HEK293 (cell line): ENCODE measurements around the gene MIB2.

Source experiments
- CTCF ChIA-PET: fragments of 350-600 bp; formaldehyde crosslinking; extraction: SDS; loops from one replicate; lab custom pipeline; 2021; ENCODE audit warnings: antibody characterized with exemption; lab: Yijun Ruan, JAX
- POLR2A ChIA-PET: fragments of 300-600 bp; formaldehyde crosslinking; extraction: SDS; loops from one replicate; lab custom pipeline; 2020; ENCODE audit warnings: antibody characterized with exemption, inconsistent platforms; lab: Yijun Ruan, JAX
- H3K27ac ChIP-seq: fragments of 200-500 bp; sonication (Bioruptor generic); 2 replicates; pipeline ENCODE4 v1.5.1; 2014; ENCODE audit warnings: low read depth, low read length, control low read depth, inconsistent platforms; ENCODE audit errors: extremely low read depth
- H3K36me3 ChIP-seq, 2 experiments: fragments of 200-500 bp in 1 of 2; sonication (Bioruptor generic) in 1 of 2; 1 replicate in 1 of 2; 2 replicates in 1 of 2; pipeline ENCODE4 v1.5.1; 2014 to 2017; ENCODE audit warnings: inconsistent platforms in 2 of 2, low read length in 2 of 2; ENCODE audit not compliant: control insufficient read depth in 2 of 2, insufficient read depth in 1 of 2
- H3K4me1 ChIP-seq: fragments of 200-500 bp; sonication (Bioruptor generic); 2 replicates; pipeline ENCODE4 v1.5.1; 2014; ENCODE audit warnings: mild to moderate bottlenecking, low read length, inconsistent platforms; ENCODE audit not compliant: control insufficient read depth, insufficient read depth
- H3K4me3 ChIP-seq: 2 replicates; pipeline ENCODE4 v1.5.1; 2011; ENCODE audit warnings: low read depth, mild to moderate bottlenecking, control low read depth, low read length, moderate library complexity
- H3K9me3 ChIP-seq: fragments of 200-500 bp; sonication (Bioruptor generic); 2 replicates; pipeline ENCODE4 v1.5.1; 2014; ENCODE audit warnings: low read depth, low read length, inconsistent platforms; ENCODE audit not compliant: control insufficient read depth, insufficient read depth
- GLI4 ChIP-seq: fragments of 450-650 bp; formaldehyde crosslinking; IDR thresholded peaks from 2 replicates; pipeline ENCODE4 v1.5.1; 2016; ENCODE audit warnings: missing biosample characterization, missing genetic modification characterization
- KLF8 ChIP-seq: fragments of 450-650 bp; formaldehyde crosslinking; IDR thresholded peaks from 2 replicates; pipeline ENCODE4 v1.5.1; 2016; ENCODE audit warnings: missing biosample characterization, missing genetic modification characterization
- MYNN ChIP-seq: fragments of 450-650 bp; formaldehyde crosslinking; IDR thresholded peaks from 2 replicates; pipeline ENCODE4 v1.5.1; 2016; ENCODE audit warnings: missing biosample characterization, missing genetic modification characterization, borderline replicate concordance
- SALL2 ChIP-seq: fragments of 450-650 bp; formaldehyde crosslinking; IDR thresholded peaks from 2 replicates; pipeline ENCODE4 v1.5.0; 2017; ENCODE audit warnings: missing biosample characterization, mild to moderate bottlenecking, missing genetic modification characterization, borderline replicate concordance
- ZIC2 ChIP-seq: fragments of 450-650 bp; formaldehyde crosslinking; IDR thresholded peaks from 2 replicates; pipeline ENCODE4 v1.5.1; 2016; ENCODE audit warnings: missing biosample characterization, missing genetic modification characterization
- ZNF112 ChIP-seq: fragments of 450-650 bp; formaldehyde crosslinking; IDR thresholded peaks from 2 replicates; pipeline ENCODE4 v1.5.0; 2017; ENCODE audit warnings: missing biosample characterization, missing genetic modification characterization
- ZNF138 ChIP-seq: fragments of 450-650 bp; formaldehyde crosslinking; IDR thresholded peaks from 2 replicates; pipeline ENCODE4 v1.5.1; 2016; ENCODE audit warnings: missing biosample characterization, missing genetic modification characterization, borderline replicate concordance
- ZNF146 ChIP-seq: fragments of 450-650 bp; formaldehyde crosslinking; IDR thresholded peaks from 2 replicates; pipeline ENCODE4 v1.5.1; 2016; ENCODE audit warnings: missing biosample characterization, missing genetic modification characterization
- ZNF175 ChIP-seq: fragments of 450-650 bp; formaldehyde crosslinking; IDR thresholded peaks from 2 replicates; pipeline ENCODE4 v1.5.1; 2016; ENCODE audit warnings: missing biosample characterization, missing genetic modification characterization
- ZNF211 ChIP-seq: fragments of 450-650 bp; formaldehyde crosslinking; IDR thresholded peaks from 2 replicates; pipeline ENCODE4 v1.5.1; 2016; ENCODE audit warnings: low read depth, missing biosample characterization, missing genetic modification characterization
- ZNF274 ChIP-seq, 2 experiments: fragments of 200-500 bp in 1 of 2; fragments of 450-650 bp in 1 of 2; sonication (Bioruptor generic) in 1 of 2; formaldehyde crosslinking in 1 of 2; IDR thresholded peaks; 2 replicates each; pipeline versions ENCODE4 v1.5.1 to v1.6.1; 2014 to 2016; ENCODE audit warnings: borderline replicate concordance in 1 of 2, inconsistent platforms in 1 of 2, low read length in 1 of 2, missing biosample characterization in 1 of 2, missing genetic modification characterization in 1 of 2
- ZNF404 ChIP-seq: fragments of 450-650 bp; formaldehyde crosslinking; IDR thresholded peaks from 2 replicates; pipeline ENCODE4 v1.5.1; 2017; ENCODE audit warnings: missing biosample characterization, missing genetic modification characterization
- ZNF423 ChIP-seq: fragments of 450-650 bp; formaldehyde crosslinking; IDR thresholded peaks from 2 replicates; pipeline ENCODE4 v1.5.1; 2016; ENCODE audit warnings: missing biosample characterization, missing genetic modification characterization
- ZNF514 ChIP-seq: fragments of 450-650 bp; formaldehyde crosslinking; IDR thresholded peaks from 2 replicates; pipeline ENCODE4 v1.5.1; 2016; ENCODE audit warnings: missing biosample characterization, missing genetic modification characterization
- ZNF529 ChIP-seq: fragments of 450-650 bp; formaldehyde crosslinking; IDR thresholded peaks from 2 replicates; pipeline ENCODE4 v1.5.1; 2017; ENCODE audit warnings: missing genetic modification characterization, missing biosample characterization; ENCODE audit not compliant: insufficient replicate concordance
- ZNF660 ChIP-seq: fragments of 450-650 bp; IDR thresholded peaks from 2 replicates; pipeline ENCODE4 v1.5.1; 2018; ENCODE audit warnings: missing biosample characterization, mild to moderate bottlenecking, missing genetic modification characterization
- ZNF791 ChIP-seq: fragments of 450-650 bp; formaldehyde crosslinking; IDR thresholded peaks from 2 replicates; pipeline ENCODE4 v1.5.1; 2016; ENCODE audit warnings: missing biosample characterization, missing genetic modification characterization
- TF ChIP-seq, protein P1 (sequence below): fragments of 450-650 bp; formaldehyde crosslinking; IDR thresholded peaks from 2 replicates; pipeline ENCODE4 v1.5.1; 2016; ENCODE audit warnings: missing biosample characterization, missing genetic modification characterization
- TF ChIP-seq, protein P2 (sequence below): fragments of 450-650 bp; formaldehyde crosslinking; IDR thresholded peaks from 2 replicates; pipeline ENCODE4 v1.5.1; 2016; ENCODE audit warnings: missing biosample characterization, missing genetic modification characterization
- TF ChIP-seq, protein P3 (sequence below): fragments of 450-650 bp; formaldehyde crosslinking; IDR thresholded peaks from 2 replicates; pipeline ENCODE4 v1.5.1; 2017; ENCODE audit warnings: missing biosample characterization, missing genetic modification characterization
- TF ChIP-seq, protein P4 (sequence below): fragments of 450-650 bp; formaldehyde crosslinking; IDR thresholded peaks from 2 replicates; pipeline ENCODE4 v1.5.1; 2016; ENCODE audit warnings: missing biosample characterization, missing genetic modification characterization, low read depth
- TF ChIP-seq, protein P5 (sequence below): fragments of 450-650 bp; formaldehyde crosslinking; conservative IDR thresholded peaks from 2 replicates; pipeline ENCODE4 v1.5.1; 2016; ENCODE audit warnings: low read depth, missing biosample characterization, missing genetic modification characterization

The MIB2 gene

DNA sequence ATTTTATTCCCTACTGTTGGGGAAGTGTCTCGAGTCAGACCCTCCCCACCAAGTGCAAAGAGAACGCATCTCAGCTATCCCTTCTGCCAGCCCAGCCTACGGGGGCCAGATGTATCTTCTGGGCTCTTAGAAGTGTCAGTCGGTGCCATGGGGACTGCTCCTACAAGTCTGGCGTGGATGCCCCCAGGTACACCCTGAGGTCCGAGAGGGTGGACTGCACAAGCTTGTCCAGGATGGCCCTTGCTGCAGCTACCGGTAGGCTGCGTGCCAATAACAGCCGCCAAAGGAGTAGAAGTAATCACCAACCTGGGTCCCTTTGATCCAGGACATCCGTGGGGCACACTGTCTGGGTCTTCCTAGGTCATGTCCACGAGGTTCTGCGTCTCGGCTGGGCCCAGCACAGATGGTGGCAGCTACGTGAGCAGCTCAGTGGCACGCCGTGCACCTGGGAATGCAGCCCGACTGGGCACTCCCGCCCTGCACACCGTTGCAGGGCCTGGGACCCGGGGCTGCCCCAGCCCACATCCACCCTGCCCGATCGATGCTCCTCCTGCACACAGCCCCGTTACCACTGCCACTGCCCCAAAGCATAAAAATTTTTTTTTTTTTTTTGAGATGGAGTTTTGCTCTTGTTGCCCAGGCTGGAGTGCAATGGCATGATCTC lies 31.8 kb upstream of the MIB2 start (continued):
- no peak for TF ChIP-seq ZNF423 (tag by site-specific recombination)
- TF ChIP-seq, all 188 proteins: peak for 0

DNA sequence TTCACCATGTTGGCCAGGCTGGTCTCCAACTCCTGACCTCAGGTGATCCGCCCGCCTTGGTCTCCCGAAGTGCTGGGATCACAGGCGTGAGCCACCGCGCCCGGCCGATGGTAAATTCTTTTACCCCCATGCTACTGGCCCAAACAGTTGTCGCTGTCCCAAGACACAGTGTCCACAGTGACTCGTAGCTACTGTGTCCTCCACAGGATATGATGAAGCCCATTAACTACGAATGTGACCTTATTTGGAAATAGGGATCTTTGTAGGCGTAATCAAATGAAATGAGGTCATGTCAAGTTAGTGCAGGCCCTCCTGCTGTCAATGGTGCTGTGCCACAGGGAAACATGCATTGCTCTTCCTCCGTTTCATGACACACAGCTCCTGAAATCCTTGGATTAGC lies 23.8 kb upstream of the MIB2 start:
- no peaks in the 10 kb centered on the region for H3K36me3 ChIP-seq
- CTCF ChIA-PET = no interaction called here
- no peak overlapping the region for H3K4me3 ChIP-seq
- H3K4me1 ChIP-seq = no peaks in the 10 kb centered on the region
- H3K27ac ChIP-seq = no peak overlapping the region
- POLR2A ChIA-PET = no interaction called here
- no peaks in the 10 kb centered on the region for H3K9me3 ChIP-seq
- TF ChIP-seq ZNF138 = no peak
- TF ChIP-seq, protein P1, sequence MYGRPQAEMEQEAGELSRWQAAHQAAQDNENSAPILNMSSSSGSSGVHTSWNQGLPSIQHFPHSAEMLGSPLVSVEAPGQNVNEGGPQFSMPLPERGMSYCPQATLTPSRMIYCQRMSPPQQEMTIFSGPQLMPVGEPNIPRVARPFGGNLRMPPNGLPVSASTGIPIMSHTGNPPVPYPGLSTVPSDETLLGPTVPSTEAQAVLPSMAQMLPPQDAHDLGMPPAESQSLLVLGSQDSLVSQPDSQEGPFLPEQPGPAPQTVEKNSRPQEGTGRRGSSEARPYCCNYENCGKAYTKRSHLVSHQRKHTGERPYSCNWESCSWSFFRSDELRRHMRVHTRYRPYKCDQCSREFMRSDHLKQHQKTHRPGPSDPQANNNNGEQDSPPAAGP (tag by site-specific recombination) = no peak
- TF ChIP-seq SALL2 (tag by site-specific recombination) = no peak
- TF ChIP-seq ZNF211 = no peak
- no peak for TF ChIP-seq KLF8 (tag by site-specific recombination)
- TF ChIP-seq ZNF404 = no peak
- TF ChIP-seq ZNF514 (tag by site-specific recombination) = no peak
- TF ChIP-seq, protein P2, sequence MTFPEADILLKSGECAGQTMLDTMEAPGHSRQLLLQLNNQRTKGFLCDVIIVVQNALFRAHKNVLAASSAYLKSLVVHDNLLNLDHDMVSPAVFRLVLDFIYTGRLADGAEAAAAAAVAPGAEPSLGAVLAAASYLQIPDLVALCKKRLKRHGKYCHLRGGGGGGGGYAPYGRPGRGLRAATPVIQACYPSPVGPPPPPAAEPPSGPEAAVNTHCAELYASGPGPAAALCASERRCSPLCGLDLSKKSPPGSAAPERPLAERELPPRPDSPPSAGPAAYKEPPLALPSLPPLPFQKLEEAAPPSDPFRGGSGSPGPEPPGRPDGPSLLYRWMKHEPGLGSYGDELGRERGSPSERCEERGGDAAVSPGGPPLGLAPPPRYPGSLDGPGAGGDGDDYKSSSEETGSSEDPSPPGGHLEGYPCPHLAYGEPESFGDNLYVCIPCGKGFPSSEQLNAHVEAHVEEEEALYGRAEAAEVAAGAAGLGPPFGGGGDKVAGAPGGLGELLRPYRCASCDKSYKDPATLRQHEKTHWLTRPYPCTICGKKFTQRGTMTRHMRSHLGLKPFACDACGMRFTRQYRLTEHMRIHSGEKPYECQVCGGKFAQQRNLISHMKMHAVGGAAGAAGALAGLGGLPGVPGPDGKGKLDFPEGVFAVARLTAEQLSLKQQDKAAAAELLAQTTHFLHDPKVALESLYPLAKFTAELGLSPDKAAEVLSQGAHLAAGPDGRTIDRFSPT (tag by site-specific recombination) = peak; percentile 16; the same call in 1 of the 2 replicates
- no peak for TF ChIP-seq ZNF175 (tag by site-specific recombination)
- TF ChIP-seq, protein P3, sequence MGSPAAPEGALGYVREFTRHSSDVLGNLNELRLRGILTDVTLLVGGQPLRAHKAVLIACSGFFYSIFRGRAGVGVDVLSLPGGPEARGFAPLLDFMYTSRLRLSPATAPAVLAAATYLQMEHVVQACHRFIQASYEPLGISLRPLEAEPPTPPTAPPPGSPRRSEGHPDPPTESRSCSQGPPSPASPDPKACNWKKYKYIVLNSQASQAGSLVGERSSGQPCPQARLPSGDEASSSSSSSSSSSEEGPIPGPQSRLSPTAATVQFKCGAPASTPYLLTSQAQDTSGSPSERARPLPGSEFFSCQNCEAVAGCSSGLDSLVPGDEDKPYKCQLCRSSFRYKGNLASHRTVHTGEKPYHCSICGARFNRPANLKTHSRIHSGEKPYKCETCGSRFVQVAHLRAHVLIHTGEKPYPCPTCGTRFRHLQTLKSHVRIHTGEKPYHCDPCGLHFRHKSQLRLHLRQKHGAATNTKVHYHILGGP = no peak
- TF ChIP-seq ZNF660 (tag by site-specific recombination) = no peak
- TF ChIP-seq, protein P4, sequence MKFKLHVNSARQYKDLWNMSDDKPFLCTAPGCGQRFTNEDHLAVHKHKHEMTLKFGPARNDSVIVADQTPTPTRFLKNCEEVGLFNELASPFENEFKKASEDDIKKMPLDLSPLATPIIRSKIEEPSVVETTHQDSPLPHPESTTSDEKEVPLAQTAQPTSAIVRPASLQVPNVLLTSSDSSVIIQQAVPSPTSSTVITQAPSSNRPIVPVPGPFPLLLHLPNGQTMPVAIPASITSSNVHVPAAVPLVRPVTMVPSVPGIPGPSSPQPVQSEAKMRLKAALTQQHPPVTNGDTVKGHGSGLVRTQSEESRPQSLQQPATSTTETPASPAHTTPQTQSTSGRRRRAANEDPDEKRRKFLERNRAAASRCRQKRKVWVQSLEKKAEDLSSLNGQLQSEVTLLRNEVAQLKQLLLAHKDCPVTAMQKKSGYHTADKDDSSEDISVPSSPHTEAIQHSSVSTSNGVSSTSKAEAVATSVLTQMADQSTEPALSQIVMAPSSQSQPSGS (tag by site-specific recombination) = peak; percentile 67
- TF ChIP-seq, protein P5, sequence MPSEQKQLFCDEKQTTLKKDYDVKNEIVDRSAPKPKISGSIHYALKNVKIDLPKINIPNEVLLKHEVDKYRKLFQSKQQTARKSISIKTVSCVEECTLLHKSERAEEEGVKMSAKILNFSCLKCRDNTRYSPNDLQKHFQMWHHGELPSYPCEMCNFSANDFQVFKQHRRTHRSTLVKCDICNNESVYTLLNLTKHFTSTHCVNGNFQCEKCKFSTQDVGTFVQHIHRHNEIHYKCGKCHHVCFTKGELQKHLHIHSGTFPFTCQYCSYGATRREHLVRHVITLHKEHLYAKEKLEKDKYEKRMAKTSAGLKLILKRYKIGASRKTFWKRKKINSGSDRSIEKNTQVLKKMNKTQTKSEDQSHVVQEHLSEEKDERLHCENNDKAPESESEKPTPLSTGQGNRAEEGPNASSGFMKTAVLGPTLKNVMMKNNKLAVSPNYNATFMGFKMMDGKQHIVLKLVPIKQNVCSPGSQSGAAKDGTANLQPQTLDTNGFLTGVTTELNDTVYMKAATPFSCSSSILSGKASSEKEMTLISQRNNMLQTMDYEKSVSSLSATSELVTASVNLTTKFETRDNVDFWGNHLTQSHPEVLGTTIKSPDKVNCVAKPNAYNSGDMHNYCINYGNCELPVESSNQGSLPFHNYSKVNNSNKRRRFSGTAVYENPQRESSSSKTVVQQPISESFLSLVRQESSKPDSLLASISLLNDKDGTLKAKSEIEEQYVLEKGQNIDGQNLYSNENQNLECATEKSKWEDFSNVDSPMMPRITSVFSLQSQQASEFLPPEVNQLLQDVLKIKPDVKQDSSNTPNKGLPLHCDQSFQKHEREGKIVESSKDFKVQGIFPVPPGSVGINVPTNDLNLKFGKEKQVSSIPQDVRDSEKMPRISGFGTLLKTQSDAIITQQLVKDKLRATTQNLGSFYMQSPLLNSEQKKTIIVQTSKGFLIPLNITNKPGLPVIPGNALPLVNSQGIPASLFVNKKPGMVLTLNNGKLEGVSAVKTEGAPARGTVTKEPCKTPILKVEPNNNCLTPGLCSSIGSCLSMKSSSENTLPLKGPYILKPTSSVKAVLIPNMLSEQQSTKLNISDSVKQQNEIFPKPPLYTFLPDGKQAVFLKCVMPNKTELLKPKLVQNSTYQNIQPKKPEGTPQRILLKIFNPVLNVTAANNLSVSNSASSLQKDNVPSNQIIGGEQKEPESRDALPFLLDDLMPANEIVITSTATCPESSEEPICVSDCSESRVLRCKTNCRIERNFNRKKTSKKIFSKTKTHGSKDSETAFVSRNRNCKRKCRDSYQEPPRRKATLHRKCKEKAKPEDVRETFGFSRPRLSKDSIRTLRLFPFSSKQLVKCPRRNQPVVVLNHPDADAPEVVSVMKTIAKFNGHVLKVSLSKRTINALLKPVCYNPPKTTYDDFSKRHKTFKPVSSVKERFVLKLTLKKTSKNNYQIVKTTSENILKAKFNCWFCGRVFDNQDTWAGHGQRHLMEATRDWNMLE (tag by site-specific recombination) = no peak
- TF ChIP-seq MYNN (tag by site-specific recombination) = no peak
- no peak for TF ChIP-seq ZNF274 (IDR thresholded peaks at IDR 0.05; ENCODE audit: low read length)
- no peak for TF ChIP-seq ZNF274 (tag by site-specific recombination; IDR thresholded peaks at IDR 0.05; ENCODE audit: borderline replicate concordance)
- TF ChIP-seq ZNF112 (tag by site-specific recombination) = no peak
- TF ChIP-seq ZNF529 (tag by site-specific recombination) = no peak
- TF ChIP-seq ZNF146 (tag by site-specific recombination) = no peak
- no peak for TF ChIP-seq GLI4 (tag by site-specific recombination)
- TF ChIP-seq ZIC2 (tag by site-specific recombination) = peak; percentile 25; the same call in 1 of the 2 replicates
- no peak for TF ChIP-seq ZNF791 (tag by site-specific recombination)
